CD4-positive, alpha-beta T cell treated with Interleukin-1 beta for 1 hour (primary cell): ENCODE results near the gene CRTC1.
"Not testable (repeated sequence)": the region's sequence is repeated elsewhere in the genome, so short reads cannot be mapped to it uniquely, and the experiment has no call there.

Source experiments
- DNase-seq, 2 donors: peaks; one replicate each; pipeline ENCODE4 v3.0.0-alpha.2; 2020 to 2022

Gene CRTC1

DNA sequence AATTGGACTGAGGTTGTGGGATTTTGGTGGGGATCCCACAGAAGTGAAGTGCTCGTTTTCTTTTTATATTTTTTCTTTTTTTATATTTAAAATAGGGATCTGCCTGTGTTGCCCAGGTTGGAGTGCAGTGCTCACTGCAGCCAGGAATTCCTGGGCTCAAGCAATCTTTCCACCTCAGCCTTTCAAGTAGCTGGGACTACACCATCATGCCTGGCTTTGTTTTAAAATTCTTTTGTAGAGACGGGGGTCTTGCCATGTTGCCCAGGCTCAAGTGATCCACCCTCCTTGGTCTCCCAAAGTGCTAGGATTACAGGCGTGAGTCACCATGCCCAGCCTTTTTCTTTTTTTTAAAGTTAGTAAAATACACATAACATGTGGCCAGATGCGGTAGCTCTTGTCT is 20.6 kb downstream of the CRTC1 start:
- no peak for DNase-seq

DNA sequence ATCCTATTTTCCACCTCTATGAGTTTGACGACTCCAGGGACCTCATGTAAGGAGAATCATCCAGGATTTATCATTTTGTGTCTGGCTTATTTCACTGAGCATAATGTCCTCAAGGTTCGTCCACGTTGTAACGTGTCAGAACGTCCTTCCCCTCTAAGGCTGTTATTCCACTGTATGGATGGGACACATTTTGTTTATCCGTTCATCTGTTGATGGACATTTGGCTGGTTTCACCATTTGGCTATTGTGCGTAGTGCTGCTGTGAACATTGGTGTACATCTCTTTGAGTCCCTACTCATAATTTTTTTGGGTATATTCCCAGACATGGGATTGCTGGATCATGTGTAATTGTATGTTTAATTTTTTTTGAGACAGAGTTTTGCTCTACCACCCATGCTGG is 21.5 kb downstream of the CRTC1 start:
- DNase-seq, result no peak

DNA sequence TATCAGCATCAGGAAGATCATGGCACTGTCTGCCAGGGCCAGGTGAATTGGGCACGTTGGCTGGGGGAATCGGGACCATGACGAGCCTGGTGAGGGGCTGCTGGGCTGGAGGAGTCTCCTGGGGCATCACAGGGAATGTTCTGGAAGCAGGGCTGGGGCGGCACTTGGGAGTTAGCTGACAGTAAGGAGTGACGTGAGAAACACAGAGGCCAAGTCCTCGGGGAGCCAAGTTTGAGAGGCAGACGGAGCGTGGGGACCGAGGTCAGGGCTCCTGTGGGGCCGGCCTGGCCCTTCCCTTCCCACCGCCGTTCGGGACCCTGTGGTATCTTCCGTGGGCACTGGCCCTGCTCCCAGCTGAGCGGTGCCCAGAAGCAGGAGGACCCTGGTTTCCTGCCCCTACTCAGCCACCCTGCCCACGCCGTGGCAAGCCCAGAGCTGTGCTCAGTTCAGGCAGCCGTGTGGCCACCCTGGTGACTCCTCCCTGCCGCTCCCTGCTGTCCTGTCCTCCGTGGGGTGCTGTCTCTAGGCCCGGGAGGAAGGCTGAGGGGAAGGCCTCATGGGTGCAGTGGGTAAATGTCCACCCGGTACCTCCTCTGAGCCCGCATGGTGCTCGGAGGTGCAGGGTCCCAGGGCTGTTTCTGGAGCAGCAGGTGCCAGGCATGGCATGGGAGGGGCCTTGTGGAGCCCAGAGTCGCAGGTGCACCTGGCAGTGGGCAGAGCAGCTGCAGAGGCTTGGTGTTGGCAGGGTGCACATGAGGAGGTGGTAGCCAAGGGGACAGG is 25.2 kb downstream of the CRTC1 start:
- no peak for DNase-seq

DNA sequence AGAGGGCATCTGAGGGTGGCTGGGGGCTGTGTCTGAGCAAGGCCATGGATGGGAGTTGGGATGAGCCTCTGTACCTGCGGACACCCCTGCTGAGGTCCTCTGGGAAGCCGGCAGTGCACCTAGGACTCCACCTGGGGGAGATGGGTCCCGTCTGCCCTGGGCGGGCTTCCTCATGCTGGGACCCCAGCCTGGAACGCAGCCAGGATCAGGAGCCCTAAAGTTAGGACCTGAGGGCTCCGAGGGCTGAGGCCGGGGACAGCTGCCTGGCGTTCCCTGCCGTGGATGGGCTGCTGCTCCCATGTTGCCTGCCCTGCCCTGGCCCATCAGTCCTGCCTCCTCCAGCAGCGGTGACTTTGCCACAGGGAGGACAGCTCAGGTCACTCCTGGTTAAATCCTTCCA is 26.1 kb downstream of the CRTC1 start:
- DNase-seq, result no peak

DNA sequence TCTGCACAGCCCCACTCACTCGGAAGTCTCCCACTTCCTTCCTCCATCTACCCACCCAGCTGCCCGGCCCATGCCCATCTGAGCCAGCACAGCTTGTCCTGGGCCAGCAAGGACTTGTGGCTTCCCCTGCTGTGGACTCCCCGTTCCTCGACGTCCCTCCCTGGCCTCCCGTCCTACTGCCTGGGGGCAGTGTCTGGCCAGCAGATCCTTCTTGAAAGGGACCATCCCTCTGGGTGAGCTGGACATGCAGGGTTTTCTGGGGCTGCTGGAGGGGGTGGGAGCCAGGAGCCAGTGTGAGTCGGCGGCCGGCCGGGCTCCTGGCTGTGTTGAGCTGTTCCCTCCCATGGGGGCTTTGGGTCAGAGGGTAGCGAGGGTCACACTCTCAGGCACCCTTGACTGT is 26.7 kb downstream of the CRTC1 start:
- DNase-seq, result no peak

DNA sequence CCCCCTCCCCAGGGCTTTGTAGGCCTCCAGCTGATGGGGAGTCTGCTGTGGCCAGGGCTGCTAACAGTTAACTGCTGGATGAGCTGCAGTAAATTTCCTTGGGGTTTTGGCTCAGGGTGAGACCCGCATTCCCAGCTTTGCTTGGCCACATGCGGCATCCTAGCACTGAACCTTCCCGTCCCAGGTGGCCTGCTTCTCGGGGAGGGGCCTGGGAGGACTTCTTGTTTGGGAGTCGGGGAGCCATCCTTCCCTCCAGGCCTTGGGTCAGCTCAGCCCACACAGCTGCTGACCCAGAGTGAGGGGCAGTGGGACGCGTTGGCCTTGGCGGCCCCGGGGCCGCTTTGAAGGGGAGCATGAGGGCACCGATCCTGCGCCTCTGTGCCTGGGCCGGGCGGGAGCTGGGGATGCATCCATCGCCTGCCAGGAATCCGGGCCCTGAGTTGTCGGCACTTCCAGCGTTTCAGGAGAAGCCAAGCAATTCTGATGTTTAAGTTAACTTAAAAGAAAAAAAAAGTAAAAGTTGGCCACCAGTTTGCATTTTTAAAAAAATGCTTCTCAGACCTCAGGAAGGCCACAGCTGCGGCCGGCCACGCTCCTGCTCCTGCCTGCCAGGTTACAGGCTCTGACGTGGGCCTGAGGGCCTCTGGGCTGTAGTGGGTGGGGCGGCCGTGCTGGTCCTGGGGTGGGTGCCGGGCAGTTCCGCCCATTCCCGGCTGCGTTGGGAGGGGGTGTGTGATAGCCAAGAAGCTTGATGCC is 27.7 kb downstream of the CRTC1 start:
- DNase-seq, result no peak

DNA sequence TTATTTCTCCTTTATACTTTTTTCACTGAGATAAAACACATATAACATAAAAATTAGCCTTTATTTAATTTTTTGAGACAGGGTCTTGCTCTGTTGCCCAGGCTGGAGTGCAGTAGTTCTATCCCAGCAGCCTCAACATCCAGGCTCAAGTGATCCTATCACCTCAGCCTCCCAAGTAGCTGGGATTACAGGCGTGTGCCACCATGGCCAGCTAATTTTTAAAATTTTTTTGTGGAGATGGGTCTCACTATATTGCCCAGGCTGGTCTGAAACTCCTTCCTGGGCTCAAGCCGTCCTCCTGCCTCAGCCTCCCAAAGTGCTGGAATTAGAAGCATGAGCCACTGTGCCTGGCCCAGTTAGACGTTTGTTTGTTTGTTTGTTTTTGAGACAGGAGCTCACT is 28.4 kb downstream of the CRTC1 start:
- DNase-seq, result no peak

DNA sequence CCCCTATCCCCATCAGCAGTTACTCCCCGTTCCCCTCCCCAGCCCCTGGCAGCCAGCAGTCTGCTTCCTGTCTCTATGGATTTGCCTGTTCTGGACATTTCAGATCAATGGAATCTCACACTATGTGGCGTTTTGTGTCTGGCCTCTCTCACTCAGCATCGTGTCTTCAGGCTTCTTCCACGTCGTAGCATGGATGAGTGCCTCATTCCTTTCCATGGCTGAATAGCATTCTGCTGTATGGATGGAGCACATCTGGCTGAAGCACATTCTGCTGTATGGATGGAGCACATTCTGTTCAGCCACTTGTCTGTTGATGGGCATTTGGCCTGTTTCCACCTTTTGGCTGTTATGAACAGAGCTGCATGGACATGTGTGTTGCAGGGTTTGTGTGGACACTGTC is 29.5 kb downstream of the CRTC1 start:
- DNase-seq, result no peak

DNA sequence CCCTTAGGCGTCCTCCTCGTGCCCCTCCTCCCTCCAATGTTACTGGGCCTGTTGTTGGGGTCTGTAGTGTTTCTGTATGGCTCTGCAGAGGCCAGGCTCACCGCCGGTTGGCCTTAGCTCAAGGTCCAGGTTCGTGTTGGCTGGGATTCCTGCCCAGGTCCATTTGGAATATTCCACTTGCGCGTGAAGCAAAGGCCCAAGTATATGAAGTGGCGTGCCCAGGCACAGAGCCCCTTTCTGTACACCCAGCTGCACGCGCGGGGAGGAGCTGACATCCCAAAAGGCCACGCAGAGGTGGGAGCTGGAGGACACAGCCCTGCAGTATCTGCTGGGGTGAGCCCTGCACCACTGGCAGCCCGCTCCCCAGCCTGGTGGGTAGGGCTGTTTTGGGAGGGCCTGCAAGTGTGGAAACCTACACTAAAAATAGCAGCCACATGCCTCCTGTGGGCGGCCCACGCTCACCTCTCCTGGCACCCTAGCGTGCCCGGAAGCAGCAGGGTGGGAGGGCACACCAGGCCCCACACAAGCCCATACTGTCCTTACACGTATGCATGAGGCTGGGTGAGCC is 30.2 kb downstream of the CRTC1 start:
- no peak for DNase-seq

DNA sequence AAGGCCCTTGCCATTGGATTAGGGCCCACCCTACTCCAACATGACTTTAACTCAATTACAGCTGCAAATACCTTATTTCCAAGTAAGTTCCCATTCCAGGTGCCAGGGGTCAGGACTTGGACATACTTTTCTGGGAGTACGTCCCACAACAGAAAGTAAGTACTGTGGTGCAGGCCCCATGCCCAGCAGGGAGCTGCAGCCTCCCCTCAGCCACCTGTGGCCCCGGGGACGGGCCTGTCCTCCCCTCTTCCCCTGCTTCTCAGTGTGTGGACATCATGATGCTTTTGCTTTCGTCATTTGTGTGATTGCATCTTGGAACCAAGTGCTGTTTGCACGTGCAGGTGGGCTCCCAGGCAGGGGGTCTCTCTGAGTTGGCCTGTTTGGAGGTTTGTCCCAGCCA is 31.9 kb downstream of the CRTC1 start:
- DNase-seq, result no peak

DNA sequence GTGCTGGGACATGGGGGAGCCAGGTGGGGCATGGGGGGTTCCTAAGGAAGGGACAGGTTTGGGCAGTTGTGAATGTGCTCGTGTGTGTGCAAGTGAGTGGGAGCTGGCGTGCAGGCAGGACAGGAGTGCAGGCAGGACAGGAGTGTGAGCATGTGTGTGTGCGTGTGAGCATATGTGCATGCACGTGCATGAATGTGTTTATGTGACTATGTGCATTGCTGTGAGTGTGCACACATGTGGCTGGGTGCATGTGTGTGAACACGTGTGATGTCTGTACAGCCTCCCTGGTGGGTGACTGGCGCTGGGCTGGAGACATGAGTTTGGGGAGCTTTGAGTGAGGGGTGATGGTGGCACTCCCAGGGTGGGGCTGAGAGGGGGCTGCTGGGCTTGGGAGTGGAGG is 33.4 kb downstream of the CRTC1 start:
- no peak for DNase-seq

DNA sequence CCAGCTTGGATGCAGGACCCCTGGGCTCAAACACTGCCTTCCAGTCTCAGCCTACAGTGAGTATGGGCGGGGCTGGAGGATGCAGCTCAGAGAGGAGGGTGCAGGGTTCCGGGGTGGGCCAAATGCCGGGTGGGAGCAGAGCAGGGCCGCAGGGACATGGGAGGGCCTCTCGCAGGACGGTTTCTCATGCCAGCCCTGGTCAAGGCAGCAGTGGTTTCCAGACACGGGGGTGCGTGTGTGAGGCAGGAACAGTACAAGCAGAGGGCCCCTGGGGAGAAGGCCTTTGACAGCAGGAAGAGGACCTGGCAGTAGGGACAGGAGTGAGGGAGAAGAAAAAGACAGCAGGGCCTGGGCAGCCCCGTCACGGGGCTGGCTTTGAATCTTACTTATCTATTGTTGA is 34.1 kb downstream of the CRTC1 start:
- no peak for DNase-seq

DNA sequence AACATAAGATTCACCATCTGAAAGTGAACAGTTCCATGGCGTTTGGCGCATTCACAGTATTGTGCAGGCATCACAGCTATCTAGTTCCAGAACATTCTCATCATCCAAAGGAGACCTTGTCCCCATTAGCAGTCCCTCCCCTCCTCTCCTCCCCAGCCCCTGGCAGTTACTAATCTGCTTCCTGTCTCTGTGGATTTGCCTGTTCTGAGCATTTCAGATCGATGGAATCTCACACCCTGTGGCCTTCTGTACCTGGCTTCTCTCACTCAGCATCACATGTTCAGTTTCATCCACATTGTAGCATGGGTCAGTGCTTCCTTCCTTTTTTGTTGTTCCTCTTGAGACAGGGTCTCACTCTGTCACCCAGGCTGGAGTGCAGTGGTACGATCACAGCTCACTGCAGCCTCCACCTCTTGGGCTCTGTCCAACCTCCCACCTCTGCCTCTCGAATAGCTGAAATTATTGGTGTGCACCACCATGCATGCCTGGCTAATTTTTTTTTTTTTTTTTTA is 34.6 kb downstream of the CRTC1 start:
- DNase-seq, result no peak

DNA sequence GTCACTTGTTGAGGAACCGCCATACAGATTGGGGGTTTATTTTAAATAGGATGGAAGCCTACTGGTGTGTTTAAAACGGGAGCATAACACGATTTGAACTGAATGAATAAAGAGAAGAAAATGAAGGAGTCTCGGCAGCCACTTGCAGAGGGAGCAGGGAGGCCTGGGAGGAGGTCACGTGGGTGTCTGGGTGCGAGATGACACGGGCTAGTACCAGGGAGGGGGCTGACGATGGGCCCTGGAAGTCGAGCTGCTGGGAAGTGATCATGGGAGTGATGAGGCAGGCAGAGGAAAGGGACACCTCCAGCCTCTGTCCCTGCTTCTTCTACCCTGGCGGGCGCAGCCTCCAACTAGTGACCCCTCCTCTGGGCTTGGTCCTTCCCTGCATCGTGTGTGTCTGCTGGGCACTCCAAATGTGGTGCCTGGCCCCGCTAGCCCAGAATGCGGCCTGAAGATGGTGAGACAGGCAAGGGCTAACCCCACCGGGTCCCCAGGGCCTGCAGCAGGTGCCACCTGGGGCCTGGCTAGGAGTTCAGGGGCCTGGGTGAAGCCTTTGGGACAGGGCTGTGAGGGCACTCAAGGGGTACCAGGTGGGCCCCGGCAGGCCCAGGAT is 35.5 kb downstream of the CRTC1 start:
- no peak for DNase-seq

DNA sequence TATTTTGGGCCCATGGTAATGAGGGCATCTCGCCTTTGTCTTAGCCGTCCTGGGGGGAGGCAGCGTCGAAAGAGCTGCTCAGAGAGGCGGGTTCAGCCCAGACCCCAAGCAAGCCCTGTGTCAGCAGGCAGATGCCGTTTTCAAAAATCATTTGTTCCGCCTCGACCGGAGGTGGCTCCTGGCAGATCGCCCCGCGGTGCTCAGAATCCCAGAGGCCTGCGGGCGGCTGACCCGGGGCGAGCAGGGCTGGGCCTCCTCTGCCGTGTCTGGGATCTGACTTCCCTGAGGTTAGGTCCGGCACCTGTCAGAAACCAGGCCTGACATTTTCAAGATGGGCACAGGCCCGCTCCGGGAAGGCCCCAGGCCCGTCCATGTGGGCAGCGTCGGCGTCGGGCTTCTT is 36.1 kb downstream of the CRTC1 start:
- DNase-seq, result no peak

DNA sequence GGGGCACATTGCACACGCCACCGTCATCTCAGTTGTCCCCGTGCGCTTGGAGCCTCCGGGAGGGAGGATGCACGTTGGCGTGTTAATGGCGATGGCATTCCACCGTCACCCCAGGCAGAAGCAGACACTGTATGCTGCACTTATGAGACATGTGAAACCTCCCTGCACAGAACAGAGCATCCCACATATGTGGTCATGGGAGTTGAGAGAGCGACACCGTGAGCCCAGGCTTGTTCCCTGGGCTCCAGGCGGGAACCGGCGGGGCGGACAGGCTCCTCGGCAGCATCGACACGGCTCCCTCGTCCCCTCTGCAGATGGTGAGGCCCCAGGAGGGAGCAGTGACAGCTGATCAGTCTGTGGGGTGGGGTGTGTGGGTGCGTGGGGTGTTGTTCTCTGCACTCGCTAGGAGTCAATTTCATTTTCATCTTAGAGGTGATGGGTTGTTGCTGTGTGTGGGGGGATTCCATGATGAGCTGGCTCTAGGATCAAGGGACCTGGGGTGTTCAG is 40.4 kb downstream of the CRTC1 start:
- no peak for DNase-seq

DNA sequence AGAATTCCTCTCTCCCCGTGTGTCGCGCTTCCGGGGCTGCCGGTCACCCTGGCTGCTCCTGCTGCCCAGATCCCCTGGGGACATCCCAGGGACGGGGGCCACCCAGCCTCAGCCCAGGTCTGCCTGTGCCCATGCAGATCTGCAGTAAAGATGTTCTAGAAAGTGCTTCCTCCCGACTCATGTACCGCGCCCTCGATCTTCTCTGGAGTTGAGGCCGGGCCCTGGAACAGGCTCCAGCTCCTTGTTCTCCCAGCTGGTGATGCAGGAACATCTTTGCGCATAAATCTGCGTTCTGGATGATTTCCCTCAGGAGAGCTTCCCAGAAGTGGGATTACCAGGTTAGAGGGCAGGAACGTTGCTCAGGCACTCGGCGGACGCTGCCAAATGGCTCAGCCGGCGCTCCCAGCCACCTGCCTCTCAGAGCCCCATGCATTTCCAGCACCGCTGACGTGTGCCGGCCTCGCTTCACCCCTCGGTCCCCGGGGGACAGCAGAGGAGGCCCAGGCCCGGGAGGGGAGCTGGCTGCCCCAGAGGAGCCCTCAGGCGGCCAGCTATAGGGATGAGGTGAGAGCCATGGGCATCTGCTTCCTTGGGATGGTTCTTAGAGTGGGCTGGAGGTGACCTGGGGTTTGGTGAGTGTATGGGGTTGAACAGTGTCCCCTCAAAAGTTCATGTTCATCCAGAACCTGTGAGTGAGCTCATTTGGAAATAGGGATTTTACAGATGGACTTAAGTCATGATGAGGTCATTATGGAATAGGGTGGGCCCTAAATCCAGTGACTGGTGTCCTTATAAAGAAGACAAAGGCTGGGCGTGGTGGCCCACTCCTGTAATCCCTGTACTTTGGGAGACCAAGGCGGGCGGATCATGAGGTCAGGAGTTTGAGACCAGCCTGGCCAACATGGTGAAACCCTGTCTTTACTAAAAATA is 42.6 kb downstream of the CRTC1 start:
- DNase-seq, result no peak

DNA sequence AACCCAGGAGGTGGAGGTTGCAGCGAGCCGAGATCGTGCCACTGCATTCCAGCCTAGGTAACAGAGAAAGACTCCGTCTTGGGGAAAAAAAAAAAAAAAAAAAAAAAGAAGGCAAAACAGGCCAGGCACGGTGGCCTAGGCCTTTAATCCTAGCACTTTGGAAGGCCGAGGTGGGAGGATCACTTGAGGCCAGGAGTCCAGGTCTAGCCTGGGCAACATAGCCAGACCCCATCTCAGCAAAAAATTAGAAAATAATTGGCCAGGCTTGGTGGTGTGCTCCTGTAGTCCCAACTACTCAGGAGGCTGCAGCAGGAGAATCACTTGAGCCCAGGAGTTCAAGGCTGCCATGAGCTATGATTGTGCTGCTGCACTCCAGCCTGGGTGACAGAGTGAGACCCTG is 43.4 kb downstream of the CRTC1 start:
- DNase-seq, result no peak

DNA sequence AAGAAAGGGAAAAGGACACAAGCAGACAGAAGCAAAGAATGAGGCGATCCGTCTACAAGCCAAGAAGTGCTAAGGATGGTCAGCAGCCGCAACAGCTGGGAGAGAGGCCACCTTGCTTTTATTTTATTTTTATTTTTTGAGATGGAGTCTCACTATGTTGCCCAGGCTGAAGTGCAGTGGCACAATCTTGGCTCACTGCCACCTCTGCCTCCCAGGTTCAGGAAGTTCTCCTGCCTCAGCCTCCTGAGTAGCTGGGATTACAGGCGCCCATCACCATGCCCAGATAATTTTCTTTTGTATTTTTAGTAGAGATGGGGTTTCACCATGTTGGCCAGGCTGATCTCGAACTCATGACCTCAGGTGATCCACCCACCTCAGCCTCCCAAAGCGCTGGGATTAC is 44.1 kb downstream of the CRTC1 start:
- not testable (repeated sequence) for DNase-seq

DNA sequence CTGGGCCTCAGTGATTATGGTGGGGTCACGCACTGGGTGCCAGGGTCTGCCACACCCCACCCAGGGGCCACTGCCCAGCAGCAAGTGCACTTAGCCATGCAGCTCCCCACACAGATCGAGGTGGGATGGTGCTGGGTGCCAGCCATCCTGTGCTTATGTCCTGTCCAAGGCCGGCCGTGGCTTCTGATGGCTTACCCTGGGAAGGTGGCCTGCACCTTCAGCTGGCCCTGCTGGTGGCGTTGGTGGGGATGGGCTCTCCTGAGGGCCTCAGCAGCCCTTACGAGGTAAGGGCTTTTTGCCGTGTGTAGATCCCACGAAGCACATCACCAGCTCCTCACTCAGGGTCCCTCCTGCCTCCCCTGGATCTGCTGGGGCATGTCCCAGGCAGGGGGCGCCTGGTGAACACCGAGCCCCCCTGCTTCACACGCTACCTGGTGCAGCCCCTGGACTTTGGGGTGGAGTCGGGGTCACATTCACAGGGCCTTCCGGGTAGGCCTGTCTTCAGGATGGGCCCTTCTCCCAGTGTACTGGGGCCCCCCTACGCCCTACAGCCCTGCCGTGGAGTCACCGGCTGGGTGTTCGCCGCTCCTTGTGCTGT is 46.6 kb downstream of the CRTC1 start:
- no peak for DNase-seq

DNA sequence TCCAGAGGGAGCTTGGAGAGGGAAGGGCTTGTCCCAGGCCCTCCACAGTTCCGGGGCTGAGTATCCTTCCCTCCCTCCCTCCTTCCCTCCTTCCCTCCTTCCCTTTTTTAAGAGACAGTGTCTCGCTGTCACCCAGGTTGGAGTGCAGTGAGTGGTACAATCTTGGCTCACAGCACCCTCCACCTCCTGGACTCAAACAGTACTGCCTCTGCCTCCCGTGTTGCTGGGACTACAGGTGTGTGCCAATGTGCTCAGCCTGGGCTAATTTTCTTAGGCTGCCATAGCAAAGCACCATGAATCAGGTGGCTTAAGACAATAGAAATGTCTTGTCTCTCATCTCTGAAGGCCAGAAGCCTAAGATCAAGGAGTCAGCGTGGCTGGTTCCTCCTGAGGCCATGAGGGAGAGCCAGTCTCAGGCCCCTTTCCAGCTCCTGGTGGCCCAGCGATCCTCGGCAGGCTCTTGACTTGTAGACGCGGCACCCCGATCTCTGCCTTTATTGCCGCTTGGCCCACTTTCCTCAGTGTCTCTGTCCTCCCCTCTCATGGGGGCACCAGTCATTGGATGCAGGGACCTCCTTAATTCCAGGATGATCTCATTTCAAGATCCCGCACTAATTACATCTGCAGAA is 47.5 kb downstream of the CRTC1 start:
- DNase-seq, result no peak
